Measurements from ENCODE around the gene KRTAP10-2. TPM values are rescaled to one million over a fixed set of nuclear protein-coding genes. Genes with fewer than 3 reads are reported as not detected.
"Not testable (repeated sequence)": the region's sequence is repeated elsewhere in the genome, so short reads cannot be mapped to it uniquely, and the experiment has no call there.

Gene KRTAP10-2
- total RNA-seq, 1 experiment from 2014 or later = not detected

DNA sequence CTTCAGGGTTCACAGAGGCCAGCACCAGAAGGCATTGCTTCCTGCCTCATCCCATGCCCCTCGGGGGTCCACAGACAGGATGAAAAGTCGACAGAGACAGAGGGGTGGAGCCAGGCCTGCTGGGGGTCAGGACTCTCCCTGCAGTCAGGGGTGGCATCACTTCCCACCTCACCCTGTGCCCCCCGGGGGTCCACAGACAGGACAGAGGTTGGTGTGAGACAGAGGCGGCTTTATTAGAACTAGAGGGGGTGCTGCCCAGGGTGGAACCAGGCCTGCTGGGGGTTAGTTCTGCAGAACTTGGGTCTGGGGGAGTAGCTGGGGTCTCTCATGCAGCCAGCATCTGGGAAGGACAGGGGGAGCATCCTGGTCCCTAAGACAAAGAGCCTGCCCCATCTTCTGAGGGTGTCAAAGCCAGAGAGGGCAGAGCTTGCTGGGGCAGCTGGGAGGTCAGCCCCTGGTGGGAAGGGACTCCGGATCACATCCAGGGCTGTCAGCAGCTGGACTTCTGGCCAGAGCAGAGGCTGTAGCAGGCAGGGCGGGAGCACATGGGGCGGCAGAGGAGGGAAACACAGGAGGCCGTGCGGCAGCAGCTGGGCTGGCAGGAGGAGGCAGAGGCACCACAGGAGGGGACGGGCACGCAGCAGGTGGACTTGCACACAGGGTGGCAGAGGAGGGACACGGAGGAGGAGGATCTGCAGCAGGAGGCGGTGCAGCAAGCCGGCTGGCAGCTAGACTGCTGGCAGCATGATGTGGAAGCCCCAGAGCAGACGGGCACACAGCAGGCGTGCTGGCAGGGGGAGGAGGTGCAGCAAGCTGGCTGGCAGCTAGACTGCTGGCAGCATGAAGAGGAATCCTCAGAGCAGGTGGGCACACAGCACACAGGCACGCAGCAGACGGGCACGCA is 39.8 kb upstream of the KRTAP10-2 start:
- DNase-seq; H3K4me3 ChIP-seq (ENCODE audit: insufficient read depth, low read depth, low read length); H3K36me3 ChIP-seq (replicated peaks; ENCODE audit: control insufficient read depth, insufficient read depth, low read length); H3K27me3 ChIP-seq (ENCODE audit: control insufficient read depth, insufficient read depth, low read length): not testable (repeated sequence)

DNA sequence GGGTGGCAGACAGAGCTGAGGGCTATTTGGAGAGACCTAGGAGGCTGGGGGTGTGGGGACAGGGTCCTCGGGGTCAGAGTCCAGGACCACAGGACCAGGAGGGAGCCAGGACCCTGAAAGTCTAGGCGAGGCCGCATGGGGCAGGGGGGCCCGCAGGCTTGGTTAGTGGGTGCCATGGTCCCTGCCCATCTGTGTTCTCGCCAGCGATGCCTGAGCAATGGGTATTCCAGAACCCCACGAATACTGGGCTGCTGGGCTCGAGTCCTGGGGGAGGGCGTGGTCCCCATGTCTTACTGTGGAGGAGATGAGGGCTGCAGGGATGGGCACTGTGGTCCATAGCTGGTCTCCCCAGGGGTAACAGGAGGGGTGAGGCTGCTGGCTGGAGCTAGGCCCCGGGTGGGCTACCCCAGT is 39.0 kb upstream of the KRTAP10-2 start:
- Histone ChIP-seq H3K36me3 (replicated peaks; ENCODE audit: control insufficient read depth, insufficient read depth, low read length) (no peaks in the 10 kb centered on the region), H3K4me3 (ENCODE audit: insufficient read depth, low read depth, low read length) (no peak overlapping the region), H3K27me3 (ENCODE audit: control insufficient read depth, insufficient read depth, low read length) (no peaks in the 10 kb centered on the region)
- DNase-seq = no peak

DNA sequence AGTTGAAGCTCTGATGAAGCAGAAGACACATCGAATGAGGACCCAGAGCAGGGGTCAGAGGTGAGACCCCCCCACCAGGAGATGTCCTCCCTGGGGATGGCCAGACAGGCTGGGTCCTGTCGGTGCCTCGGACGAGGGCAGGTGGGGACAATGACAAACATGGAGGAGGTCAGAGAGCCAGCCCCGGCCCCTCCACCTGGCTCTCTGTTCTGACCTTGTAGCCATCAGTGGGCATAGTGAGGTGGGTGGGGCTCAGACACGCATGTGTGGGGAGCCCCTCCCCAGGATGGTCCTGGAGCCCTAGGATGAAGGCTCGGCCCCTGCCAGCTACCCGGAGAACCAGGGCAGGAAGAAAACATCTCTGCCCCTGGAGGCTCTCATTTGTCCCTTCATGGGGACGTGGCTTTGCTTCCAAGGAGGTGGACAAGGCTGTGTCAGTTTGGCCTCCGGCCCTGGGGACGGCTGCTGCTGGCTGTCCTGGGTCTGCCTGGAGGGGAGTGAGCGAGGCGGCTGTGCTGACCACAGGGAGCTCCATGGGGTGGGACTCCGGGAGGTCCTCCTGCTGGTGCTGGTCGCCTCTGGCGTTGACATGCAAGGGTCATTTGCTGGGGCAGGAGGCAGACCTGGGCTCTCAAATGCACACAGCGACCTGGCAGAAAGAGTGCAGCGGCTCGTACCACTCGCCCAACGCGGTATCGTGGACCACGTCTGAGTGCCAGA is 38.4 kb upstream of the KRTAP10-2 start:
- H3K36me3 ChIP-seq (replicated peaks; ENCODE audit: control insufficient read depth, insufficient read depth, low read length) = no peaks in the 10 kb centered on the region
- H3K27me3 ChIP-seq (ENCODE audit: control insufficient read depth, insufficient read depth, low read length) = no peaks in the 10 kb centered on the region
- H3K4me3 ChIP-seq (ENCODE audit: insufficient read depth, low read depth, low read length) = no peak overlapping the region
- DNase-seq = no peak

DNA sequence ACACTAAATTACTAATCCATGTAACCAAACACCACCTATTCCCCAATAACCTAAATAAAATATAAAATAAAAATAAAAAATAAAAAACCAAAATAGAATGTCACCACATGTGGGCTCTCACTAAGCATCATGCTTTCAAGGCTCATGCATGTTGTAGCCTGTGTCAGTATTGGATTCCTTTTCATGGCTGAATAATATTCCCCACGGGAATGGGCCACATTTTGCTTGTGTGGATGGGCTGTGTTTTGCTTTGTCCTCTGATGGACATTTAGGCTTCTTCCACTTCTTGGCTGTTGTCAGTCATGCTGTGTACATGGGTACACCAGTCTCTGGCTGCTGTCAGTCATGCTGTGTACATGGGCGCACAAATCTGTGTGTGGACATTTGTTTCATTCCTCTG is 37.8 kb upstream of the KRTAP10-2 start:
- no peak overlapping the region for H3K4me3 ChIP-seq (ENCODE audit: insufficient read depth, low read depth, low read length)

DNA sequence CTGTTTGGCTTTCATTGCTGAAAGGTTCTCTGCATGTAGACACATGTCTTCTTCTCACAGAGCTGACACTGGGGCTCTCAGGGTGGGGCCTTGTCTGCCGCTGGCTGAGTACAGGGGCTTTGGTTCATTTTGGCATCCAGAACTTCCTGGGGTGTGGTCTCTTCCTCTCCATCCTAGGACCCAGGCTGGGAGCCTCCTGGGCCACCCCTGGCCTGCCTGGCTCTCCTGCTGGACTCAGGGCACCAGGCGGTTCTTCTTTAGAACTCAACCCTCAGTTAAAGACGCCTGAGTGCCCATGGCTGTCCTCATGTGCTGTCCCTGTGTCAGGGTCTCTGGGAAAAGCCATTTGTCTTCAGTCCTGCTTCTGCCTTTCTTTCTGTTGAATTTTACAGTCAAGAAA is 34.6 kb upstream of the KRTAP10-2 start:
- no peak overlapping the region for H3K4me3 ChIP-seq (ENCODE audit: insufficient read depth, low read depth, low read length)
- no peak for DNase-seq
- no peaks in the 10 kb centered on the region for H3K36me3 ChIP-seq (replicated peaks; ENCODE audit: control insufficient read depth, insufficient read depth, low read length)
- no peaks in the 10 kb centered on the region for H3K27me3 ChIP-seq (ENCODE audit: control insufficient read depth, insufficient read depth, low read length)

More for the DNA sequence above, 37.8 kb upstream of the KRTAP10-2 start:
- H3K36me3 ChIP-seq (replicated peaks; ENCODE audit: control insufficient read depth, insufficient read depth, low read length) = no peaks in the 10 kb centered on the region
- no peaks in the 10 kb centered on the region for H3K27me3 ChIP-seq (ENCODE audit: control insufficient read depth, insufficient read depth, low read length)
- DNase-seq = no peak

DNA sequence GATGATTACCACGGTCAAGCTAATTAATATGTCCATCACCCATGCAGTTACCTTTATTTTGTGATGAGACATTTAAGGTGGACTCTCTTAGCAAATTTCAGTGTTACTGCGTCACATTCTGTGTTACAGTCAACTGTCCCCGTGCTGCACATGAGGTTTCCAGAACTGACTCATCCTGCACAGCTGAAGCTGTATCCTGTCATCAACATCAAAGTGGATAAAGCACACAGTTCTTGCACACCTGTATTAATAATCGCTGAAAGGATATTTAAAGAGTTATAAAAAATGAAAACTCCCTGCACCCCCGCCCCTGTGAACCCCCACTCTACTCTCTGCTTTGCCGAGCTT is 32.5 kb upstream of the KRTAP10-2 start:
- H3K4me3 ChIP-seq (ENCODE audit: insufficient read depth, low read depth, low read length) = no peak overlapping the region
- no peak for DNase-seq
- H3K27me3 ChIP-seq (ENCODE audit: control insufficient read depth, insufficient read depth, low read length) = no peaks in the 10 kb centered on the region
- no peaks in the 10 kb centered on the region for H3K36me3 ChIP-seq (replicated peaks; ENCODE audit: control insufficient read depth, insufficient read depth, low read length)

DNA sequence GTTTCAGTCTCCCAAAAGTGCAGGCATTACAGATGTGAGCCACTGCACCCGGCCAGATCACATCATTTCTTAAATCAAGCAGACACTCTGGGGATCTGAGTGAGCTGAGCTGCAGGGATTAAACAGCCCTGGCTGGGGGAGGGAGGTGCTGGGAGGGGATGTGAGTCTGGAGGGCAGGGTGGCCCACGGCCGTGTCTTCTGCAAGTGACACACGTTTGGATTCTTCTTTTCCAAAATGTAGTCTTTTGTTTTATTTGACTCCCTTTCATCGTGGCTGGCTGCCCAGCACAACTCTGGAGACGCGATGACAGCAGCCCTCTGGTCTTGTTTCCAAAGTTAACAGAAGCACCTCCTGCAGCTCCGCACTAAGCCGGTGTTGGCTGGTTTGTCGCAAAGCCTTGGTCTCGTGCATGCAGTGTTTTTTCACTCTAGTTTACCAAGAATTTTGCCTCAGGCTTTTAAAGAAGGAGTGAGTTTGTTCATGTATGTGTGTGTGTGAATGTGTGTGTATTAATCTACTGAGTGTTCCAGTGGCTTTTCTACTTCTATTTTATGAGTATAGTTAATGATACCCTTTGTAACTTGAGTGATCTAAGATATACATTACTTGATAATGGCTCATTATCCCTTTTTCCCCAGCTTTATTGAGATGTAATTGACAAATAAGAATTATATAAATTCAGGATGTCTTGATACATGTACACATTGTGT is 31.9 kb upstream of the KRTAP10-2 start:
- DNase-seq = no peak
- H3K27me3 ChIP-seq (ENCODE audit: control insufficient read depth, insufficient read depth, low read length) = no peaks in the 10 kb centered on the region
- H3K4me3 ChIP-seq (ENCODE audit: insufficient read depth, low read depth, low read length) = no peak overlapping the region
- H3K36me3 ChIP-seq (replicated peaks; ENCODE audit: control insufficient read depth, insufficient read depth, low read length) = no peaks in the 10 kb centered on the region

DNA sequence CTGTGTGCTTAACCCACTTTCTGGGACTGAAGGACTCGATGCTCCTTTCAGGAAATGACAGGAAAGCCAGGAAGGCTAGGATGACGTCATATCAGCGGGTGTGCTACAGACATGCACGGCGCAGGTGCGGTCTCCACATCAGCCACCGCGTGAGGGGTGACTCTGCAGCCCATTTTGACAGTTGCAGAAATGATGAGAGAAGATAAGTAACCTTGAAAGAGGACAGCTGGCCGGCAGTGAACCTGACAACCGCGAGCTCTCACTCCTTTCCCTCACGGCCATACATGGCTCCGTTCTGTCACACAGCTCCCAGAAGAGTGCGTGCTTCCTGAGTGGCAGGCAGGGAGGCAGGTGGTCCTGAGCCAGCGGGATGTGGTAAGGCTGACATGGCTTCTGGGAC is 30.8 kb upstream of the KRTAP10-2 start:
- no peak for DNase-seq
- no peaks in the 10 kb centered on the region for H3K27me3 ChIP-seq (ENCODE audit: control insufficient read depth, insufficient read depth, low read length)
- H3K4me3 ChIP-seq (ENCODE audit: insufficient read depth, low read depth, low read length) = no peak overlapping the region

DNA sequence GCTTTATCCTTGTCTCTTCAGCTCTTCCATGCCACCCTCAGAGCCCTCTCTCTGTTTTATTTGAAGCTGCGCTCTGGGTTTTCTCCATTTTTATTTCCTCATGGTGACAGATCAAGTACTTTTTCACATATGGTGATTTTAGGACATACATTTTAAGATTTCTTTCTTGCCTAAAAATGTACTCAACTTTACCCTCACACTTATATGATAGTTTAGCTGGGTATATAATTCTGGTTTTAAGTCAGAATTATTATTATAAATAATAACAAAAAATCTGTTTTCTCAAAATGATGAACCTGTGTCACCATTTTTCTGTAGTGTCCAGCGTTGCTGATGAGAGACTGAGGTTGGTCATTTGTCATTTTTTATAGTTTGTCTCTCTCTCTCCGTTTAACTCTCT is 29.9 kb upstream of the KRTAP10-2 start:
- Histone ChIP-seq H3K36me3 (replicated peaks; ENCODE audit: control insufficient read depth, insufficient read depth, low read length) (no peaks in the 10 kb centered on the region), H3K4me3 (ENCODE audit: insufficient read depth, low read depth, low read length) (no peak overlapping the region), H3K27me3 (ENCODE audit: control insufficient read depth, insufficient read depth, low read length) (no peaks in the 10 kb centered on the region)
- no peak for DNase-seq

More for the DNA sequence above, 30.8 kb upstream of the KRTAP10-2 start:
- H3K36me3 ChIP-seq (replicated peaks; ENCODE audit: control insufficient read depth, insufficient read depth, low read length) = no peaks in the 10 kb centered on the region

DNA sequence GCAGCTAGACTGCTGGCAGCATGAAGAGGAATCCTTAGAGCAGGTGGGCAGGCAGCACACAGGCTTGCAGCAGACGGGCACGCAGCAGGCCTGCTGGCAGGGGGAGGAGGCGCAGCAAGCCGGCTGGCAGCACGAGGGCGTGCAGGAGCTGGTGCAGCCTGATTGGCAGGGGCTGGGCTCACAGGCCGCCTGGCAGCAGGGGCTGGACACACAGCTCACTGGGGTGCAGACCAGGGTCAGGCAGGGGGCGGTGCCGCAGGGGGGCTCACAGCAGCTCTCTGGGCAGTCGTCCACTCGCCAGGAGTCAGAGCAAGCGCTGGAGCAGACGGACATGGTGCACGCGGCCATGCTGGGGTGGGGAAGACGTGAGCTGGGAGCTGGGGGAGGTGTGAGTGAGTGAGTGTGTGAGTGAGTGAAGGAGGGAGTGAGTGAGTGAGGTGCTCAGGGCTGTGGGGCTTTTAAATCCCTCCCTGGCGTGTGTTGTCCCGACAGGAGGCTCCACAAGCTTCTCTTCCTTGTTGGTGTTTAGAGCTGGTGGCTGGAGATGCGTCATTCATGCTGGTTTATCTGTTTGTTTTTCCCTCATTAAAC is 29.0 kb upstream of the KRTAP10-2 start, which contains the start of gene KRTAP10-5:
TSS of gene KRTAP10-5 (minus strand) at position 374 of the 591 bp plus-strand sequence. CDS start at position 348, 26 bp downstream.
- H3K27me3 ChIP-seq (ENCODE audit: control insufficient read depth, insufficient read depth, low read length); H3K36me3 ChIP-seq (replicated peaks; ENCODE audit: control insufficient read depth, insufficient read depth, low read length); H3K4me3 ChIP-seq (ENCODE audit: insufficient read depth, low read depth, low read length); DNase-seq: not testable (repeated sequence)

DNA sequence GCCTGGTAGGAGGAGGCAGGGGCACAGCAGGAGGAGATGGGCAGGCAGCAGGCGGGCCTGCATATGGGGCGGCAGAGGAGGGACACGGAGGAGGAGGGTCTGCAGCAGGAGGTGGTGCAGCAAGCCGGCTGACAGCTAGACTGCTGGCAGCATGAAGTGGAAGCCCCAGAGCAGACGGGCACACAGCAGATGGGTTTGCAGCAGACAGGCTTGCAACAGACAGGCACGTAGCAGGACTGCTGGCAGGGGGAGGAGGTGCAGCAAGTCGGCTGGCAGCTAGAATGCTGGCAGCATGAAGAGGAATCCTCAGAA is 28.5 kb upstream of the KRTAP10-2 start:
- Histone ChIP-seq H3K27me3 (ENCODE audit: control insufficient read depth, insufficient read depth, low read length) (no peaks in the 10 kb centered on the region), H3K36me3 (replicated peaks; ENCODE audit: control insufficient read depth, insufficient read depth, low read length) (no peaks in the 10 kb centered on the region), H3K4me3 (ENCODE audit: insufficient read depth, low read depth, low read length) (no peak overlapping the region)
- DNase-seq = no peak

DNA sequence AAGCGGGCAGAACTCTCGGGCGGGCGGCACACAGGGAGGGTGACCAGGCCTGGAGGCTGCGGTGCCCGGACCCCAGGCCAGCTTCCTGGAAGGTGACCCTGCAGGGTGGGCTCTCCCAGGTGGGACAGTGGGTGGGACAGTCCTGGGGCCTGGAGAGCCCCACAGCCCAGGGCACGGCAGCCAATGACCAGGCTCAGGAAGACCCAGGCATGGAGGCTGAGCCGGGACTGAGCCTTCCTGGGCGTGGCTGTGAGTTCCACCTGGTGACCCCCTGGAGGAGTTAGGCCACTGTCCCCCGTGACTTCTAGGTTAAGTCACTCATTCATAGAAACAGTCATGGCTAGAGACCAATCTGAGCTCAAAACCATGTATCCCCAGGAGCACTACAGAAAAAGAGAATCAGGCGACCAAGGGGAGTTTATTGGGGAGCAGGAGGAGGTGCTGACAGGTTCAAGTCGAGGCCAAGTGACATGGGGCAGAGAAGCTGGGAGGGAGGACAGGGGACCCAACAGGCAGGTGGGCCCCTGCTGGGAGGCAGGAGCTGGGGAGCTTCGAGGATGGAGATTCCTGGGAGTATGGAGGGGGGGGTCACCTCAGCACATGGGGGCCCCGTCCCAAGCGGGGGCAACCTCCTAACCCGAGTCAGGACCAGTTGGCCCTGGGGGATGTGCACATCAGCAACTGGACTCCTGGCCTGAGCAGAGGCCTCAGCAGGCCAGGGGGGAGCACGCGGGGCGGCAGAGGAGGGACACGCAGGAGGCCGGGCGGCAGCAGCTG is 27.9 kb upstream of the KRTAP10-2 start:
- H3K27me3 ChIP-seq (ENCODE audit: control insufficient read depth, insufficient read depth, low read length) = no peaks in the 10 kb centered on the region
- H3K36me3 ChIP-seq (replicated peaks; ENCODE audit: control insufficient read depth, insufficient read depth, low read length) = no peaks in the 10 kb centered on the region
- DNase-seq = peak; percentile 14
- H3K4me3 ChIP-seq (ENCODE audit: insufficient read depth, low read depth, low read length) = no peak overlapping the region

DNA sequence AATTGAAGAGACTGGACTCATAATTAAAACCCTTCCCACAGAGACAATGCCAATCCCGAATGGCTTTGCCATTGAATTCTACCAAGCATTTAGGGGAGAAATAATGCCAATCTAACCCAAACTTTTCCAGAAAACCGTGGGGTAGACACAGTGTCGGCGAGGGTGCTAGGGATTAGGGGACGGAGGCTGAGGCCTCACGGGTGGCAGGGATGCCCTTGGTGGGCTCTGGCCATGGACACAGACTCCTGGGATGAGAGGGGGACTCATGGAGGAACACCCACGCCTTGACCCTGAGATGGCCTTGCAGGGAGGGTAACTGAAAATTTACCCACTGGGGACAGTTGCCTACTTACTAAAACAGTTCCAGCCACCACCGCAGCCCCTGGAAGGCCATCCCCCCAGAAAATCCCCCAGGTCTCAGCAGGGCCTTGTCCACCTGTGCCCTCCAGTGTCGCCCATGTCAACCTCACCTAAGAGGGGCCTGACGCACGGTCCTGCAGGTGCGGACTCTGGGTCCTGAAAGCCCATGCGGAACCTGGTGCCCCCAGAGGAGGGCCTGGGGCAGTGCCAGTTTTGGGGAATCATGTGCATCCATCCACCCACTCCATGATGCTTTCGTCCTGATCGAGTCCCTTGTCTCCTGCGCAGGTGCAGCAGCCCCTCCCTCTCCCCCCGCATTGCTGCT is 27.2 kb upstream of the KRTAP10-2 start:
- peak; percentile 23 for DNase-seq
- no peak overlapping the region for H3K4me3 ChIP-seq (ENCODE audit: insufficient read depth, low read depth, low read length)
- no peaks in the 10 kb centered on the region for H3K27me3 ChIP-seq (ENCODE audit: control insufficient read depth, insufficient read depth, low read length)
- H3K36me3 ChIP-seq (replicated peaks; ENCODE audit: control insufficient read depth, insufficient read depth, low read length) = no peaks in the 10 kb centered on the region

All from H7 (cell line).